Spinal cord (tissue), 10 donors: ENCODE measurements around the gene NRXN2. TPM values are rescaled to one million over a fixed set of nuclear protein-coding genes. Genes with fewer than 3 reads are reported as not detected.
"Not testable (repeated sequence)": the region's sequence is repeated elsewhere in the genome, so short reads cannot be mapped to it uniquely, and the experiment has no call there.

Experiments used
- DNase-seq, 6 donors: peaks; one replicate each; pipeline versions ENCODE4 v3.0.0 to v3.0.0-alpha.2; 2013 to 2015; ENCODE audit warnings: low spot score in 6 of 6, low read depth in 4 of 6
- H3K27ac ChIP-seq: one replicate; pipeline ENCODE4 v1.5.1; 2013; ENCODE audit warnings: low read depth, low read length, control low read depth
- H3K27me3 ChIP-seq: one replicate; pipeline ENCODE4 v1.6.1; 2013; ENCODE audit warnings: low read length; ENCODE audit not compliant: control insufficient read depth, insufficient read depth
- H3K36me3 ChIP-seq: one replicate; pipeline ENCODE4 v1.6.1; 2013; ENCODE audit warnings: low read length; ENCODE audit not compliant: control insufficient read depth, insufficient read depth
- H3K4me1 ChIP-seq: one replicate; pipeline ENCODE4 v1.6.1; 2013; ENCODE audit warnings: low read length; ENCODE audit not compliant: control insufficient read depth, insufficient read depth
- H3K4me3 ChIP-seq: one replicate; pipeline ENCODE4 v1.5.1; 2013; ENCODE audit warnings: low read depth, low read length, control low read depth
- H3K9me3 ChIP-seq: one replicate; pipeline ENCODE4 v1.6.1; 2013; ENCODE audit warnings: low read length; ENCODE audit not compliant: control insufficient read depth, insufficient read depth
- WGBS: methylation state at CpG from one replicate; pipeline ENCODE4 v1.1.5; 2013; ENCODE audit warnings: missing lambda C conversion rate; ENCODE audit not compliant: insufficient coverage; 5-methylcytosine and 5-hydroxymethylcytosine counted together
- polyA plus RNA-seq, 2 donors: library from polyadenylated mRNA; unstranded; fragments of 120-200 nt; gene quantifications; one replicate each; pipeline ENCODE4 v1.2.1, GENCODE V29; 2013; ENCODE audit not compliant: insufficient read length in 2 of 2
- total RNA-seq, 2 donors: library from RNA; depleted of rRNA in 1 of 2; stranded (reverse); fragments of 120-200 nt in 1 of 2; fragments of >200 nt in 1 of 2; gene quantifications; one replicate each; pipeline versions ENCODE4 v1.2.3 to v1.2.4, GENCODE V29; 2013 to 2014
- donor health status: healthy.

The NRXN2 gene
- total and polyA plus RNA-seq, 4 donors = 68.0 to 424 (median 280) TPM

DNA sequence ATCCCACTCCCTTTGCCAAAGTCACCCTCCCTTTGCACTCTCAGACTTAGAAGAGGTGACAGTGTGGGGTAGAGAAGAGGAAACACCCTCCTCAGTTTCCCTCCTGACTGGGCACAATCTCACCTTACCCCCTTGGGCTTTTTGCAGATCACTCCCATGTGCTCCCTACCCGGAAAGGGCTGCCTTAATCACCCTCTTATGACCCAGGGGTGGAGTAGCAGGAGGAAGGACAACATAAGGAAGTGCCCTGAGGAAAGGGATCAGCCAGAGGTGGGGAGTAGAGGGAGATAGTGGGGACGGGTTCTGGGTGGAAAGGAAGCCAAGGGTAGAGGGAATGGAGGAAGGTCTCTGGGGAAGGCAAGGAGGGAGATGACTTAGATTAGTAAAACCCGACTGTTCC is 52.0 kb downstream of the NRXN2 start:
- H3K27ac ChIP-seq = no peak overlapping the region
- no peak overlapping the region for H3K4me3 ChIP-seq
- peaks cover 60% of the 10 kb centered on the region for H3K36me3 ChIP-seq
- no peaks in the 10 kb centered on the region for H3K9me3 ChIP-seq
- no peaks in the 10 kb centered on the region for H3K27me3 ChIP-seq
- peaks cover 11% of the 10 kb centered on the region for H3K4me1 ChIP-seq
- WGBS = 46% methylated on average over 1 of the region's 3 CpGs
- no peak for DNase-seq

DNA sequence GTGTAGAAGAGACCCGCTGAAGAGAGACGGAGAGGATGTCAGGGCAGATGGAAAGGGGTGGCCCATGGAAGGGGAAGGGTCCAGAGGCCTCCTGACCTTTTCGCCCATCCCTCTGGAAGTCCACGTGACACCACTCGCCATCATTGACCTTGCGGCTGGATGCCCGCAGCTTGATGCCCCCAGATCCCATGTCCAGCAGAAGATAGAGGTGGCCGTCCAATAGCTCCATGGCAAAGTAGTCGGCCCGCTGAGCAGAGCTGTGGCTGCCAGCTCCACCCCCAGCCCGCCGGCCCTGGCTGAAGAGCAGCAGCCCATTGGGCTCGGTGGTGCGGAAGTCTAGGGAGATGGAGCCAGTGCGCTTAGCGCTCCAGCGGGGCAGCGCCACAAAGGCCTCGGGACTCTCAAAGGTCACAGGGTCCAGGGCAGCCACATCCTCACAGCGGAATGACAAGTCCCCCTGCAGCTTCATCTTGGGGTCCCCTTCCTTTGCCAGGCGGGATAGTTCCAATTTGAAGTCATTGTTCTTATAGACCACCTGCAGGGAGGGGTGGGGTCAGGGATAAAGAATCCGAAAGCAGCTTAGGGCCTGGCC is 55.7 kb downstream of the NRXN2 start:
- no peak overlapping the region for H3K27ac ChIP-seq
- 87% methylated on average over 19 of the region's 22 CpGs for WGBS
- H3K4me1 ChIP-seq = no peaks in the 10 kb centered on the region
- no peak for DNase-seq
- H3K9me3 ChIP-seq = no peaks in the 10 kb centered on the region
- no peaks in the 10 kb centered on the region for H3K27me3 ChIP-seq
- H3K36me3 ChIP-seq = peaks cover 60% of the 10 kb centered on the region
- no peak overlapping the region for H3K4me3 ChIP-seq

DNA sequence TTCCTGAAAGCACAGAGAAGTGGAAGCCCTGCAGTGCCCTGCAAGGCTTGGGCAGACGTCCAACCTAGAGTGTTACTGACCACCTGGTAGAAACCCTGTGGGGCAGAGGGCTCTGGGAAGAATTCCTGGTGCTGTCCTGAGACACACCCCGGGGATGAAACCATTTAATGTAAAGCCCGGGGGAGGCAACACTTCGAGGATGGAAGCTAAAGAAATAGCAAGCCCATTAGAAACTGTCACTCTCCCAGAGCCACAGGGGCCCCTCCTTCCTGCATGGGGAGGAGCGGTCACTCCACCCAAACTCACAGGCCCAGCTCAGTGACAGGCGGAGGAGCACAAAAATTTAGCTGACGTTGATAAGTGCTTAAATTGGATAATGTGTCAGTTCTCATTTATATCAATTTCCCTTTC is 57.6 kb downstream of the NRXN2 start:
- peaks cover 65% of the 10 kb centered on the region for H3K36me3 ChIP-seq
- peaks cover 13% of the 10 kb centered on the region for H3K4me1 ChIP-seq
- no peak overlapping the region for H3K4me3 ChIP-seq
- no peak for DNase-seq
- WGBS = 27% methylated on average over 1 of the region's 7 CpGs
- H3K27ac ChIP-seq = no peak overlapping the region
- H3K9me3 ChIP-seq = no peaks in the 10 kb centered on the region
- no peaks in the 10 kb centered on the region for H3K27me3 ChIP-seq

DNA sequence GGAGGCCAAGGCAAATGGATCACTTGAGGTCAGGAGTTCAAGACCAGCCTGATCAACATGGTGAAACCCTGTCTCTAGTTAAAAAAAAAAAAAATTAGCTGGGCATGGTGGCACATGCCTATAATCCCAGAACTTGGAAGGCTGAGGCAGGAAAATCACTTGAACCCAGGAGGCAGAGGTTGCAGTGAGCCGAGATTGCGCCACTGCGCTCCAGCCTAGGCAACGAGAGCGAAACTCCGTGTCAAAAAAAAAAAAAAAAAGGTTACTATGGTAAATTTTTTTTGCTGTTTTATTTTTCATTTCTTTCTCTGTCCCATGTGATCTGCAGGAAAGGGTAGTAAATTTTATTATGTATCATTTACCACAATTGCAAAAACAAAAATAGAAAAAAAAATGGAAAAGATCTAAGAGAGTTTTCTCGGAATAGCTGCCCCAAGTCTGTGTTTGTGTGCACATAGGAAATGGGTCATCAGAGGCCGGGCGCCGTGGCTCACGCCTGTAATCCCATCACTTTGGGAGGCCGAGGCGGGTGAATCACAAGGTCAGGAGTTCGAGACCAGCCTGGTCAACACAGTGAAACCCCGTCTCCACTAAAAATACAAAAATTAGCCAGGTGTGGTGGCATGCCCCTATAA is 58.6 kb downstream of the NRXN2 start:
- H3K27me3 ChIP-seq, H3K9me3 ChIP-seq, DNase-seq, H3K27ac ChIP-seq, H3K4me3 ChIP-seq: not testable (repeated sequence)
- peaks cover 69% of the 10 kb centered on the region for H3K36me3 ChIP-seq
- peaks cover 19% of the 10 kb centered on the region for H3K4me1 ChIP-seq
- WGBS = 94% methylated on average over 10 of the region's 15 CpGs

DNA sequence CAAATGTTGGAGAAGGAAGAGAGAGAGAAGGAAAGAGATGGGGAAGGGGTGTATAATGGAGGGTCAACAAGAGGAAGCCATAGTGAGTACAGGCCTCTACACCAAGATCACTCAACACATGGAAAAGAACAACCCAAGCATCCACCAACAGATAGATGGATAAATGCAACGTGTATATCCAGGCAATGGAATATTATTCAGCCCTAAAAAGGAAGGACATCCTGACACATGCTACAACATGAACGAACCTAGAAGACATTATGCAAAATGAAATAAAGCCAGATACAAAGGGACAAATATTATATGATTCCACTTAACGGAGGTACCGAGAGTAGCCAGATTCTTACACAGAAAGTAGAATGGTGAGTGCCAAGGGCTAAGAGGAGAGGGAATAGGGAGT is 59.3 kb downstream of the NRXN2 start:
- no peak for DNase-seq
- H3K36me3 ChIP-seq = peaks cover 69% of the 10 kb centered on the region
- no peak overlapping the region for H3K27ac ChIP-seq
- H3K27me3 ChIP-seq = no peaks in the 10 kb centered on the region
- WGBS = 100% methylated on average over 2 of the region's 4 CpGs
- H3K4me3 ChIP-seq = no peak overlapping the region
- no peaks in the 10 kb centered on the region for H3K9me3 ChIP-seq
- peaks cover 19% of the 10 kb centered on the region for H3K4me1 ChIP-seq

DNA sequence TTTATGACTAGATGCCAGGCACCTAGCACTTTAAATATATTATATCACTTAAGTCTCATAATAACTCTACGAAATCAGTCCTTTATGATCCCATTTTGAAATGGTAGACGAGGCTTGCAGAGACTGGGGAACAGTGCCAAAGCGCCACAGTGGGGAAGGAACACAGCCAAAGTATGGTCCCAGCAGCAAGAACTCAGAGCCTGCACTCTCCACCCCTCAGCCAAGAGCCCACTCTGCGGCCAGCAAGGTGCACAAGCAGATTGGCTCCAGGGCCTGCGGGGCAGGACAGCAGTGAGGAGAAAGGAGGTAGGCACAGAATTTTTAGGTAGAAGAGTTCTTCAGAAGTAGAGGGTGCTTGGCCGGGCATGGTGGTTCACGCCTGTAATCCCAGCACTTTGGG is 61.4 kb downstream of the NRXN2 start:
- no peaks in the 10 kb centered on the region for H3K9me3 ChIP-seq
- DNase-seq = peak in 1 of 6 donors; percentile 51
- no peak overlapping the region for H3K4me3 ChIP-seq
- peaks cover 19% of the 10 kb centered on the region for H3K4me1 ChIP-seq
- WGBS = 74% methylated on average over 3 of the region's 7 CpGs
- H3K36me3 ChIP-seq = peaks cover 62% of the 10 kb centered on the region
- H3K27ac ChIP-seq = peak overlapping the region; percentile 7
- H3K27me3 ChIP-seq = no peaks in the 10 kb centered on the region

DNA sequence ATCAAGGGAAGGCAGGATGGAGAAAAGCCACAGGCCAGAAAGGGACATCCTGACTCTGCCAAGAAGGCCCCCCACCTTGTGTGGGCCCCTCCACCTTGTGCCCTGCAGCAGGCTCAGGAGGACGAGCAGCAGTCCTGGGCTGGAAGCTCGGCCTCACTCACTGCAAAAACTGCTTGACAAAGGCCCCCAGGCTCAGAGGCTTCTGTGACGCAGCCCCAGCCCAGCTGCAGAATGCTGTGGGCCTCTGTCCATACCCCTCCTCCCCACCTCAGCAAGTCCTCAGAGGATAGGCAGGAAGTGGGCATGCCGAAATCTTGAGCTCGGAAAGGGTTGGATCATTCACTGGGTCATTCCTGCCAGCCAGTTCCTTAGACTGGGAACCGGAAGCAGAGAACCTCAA is 61.9 kb downstream of the NRXN2 start:
- Histone ChIP-seq H3K36me3 (peaks cover 60% of the 10 kb centered on the region), H3K27me3 (no peaks in the 10 kb centered on the region), H3K4me1 (peaks cover 19% of the 10 kb centered on the region), H3K9me3 (no peaks in the 10 kb centered on the region), H3K27ac (peak overlapping the region; percentile 25), H3K4me3 (no peak overlapping the region)
- WGBS = 49% methylated on average over 5 of the region's 6 CpGs
- no peak for DNase-seq

DNA sequence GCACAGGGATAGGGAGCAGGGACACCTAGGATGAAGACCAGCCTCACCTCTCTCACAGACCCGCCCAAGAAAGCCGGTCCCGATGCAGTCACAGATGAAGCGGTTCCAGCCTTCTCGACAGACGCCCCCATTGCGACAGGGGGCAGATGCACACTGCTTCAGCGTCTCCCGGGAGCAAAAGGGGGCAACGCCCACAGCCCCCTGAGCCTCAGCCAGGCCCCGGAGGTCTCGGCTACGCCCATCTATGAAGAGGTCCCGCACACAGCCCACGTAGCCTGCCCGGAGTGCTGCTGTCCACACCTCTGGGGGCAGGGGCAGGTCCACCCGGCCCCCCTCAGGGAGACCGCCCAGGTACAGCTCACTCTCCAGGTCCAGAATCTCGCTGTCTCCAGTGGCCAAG is 62.3 kb downstream of the NRXN2 start:
- DNase-seq = no peak
- no peak overlapping the region for H3K4me3 ChIP-seq
- 88% methylated on average over 18 of the region's 19 CpGs for WGBS
- peak overlapping the region; percentile 25 for H3K27ac ChIP-seq
- H3K27me3 ChIP-seq = no peaks in the 10 kb centered on the region
- peaks cover 63% of the 10 kb centered on the region for H3K36me3 ChIP-seq
- no peaks in the 10 kb centered on the region for H3K9me3 ChIP-seq
- peaks cover 19% of the 10 kb centered on the region for H3K4me1 ChIP-seq

DNA sequence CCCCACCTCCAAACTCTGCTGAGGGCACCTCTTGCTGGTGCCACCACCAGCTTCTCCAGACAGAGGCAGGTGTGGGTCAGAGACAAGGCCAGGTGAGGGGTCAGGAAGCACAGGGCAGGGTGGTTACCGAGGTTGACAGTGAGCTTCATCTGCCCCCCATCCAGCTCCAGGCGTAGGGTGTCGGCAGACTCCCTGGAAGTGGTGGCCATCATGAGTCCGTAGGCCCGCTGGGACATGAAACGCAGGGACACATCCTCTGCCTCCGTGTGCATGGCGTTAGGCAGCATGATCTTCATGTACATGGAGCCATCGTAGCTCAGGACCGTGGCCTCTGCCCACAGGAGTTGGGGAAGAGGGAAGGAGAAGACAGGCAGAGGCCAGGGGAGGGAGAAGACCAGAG is 62.8 kb downstream of the NRXN2 start:
- Histone ChIP-seq H3K9me3 (no peaks in the 10 kb centered on the region), H3K27me3 (no peaks in the 10 kb centered on the region), H3K27ac (no peak overlapping the region), H3K36me3 (peaks cover 63% of the 10 kb centered on the region), H3K4me1 (peaks cover 19% of the 10 kb centered on the region), H3K4me3 (no peak overlapping the region)
- no peak for DNase-seq
- WGBS = 98% methylated on average over 10 of the region's 10 CpGs

DNA sequence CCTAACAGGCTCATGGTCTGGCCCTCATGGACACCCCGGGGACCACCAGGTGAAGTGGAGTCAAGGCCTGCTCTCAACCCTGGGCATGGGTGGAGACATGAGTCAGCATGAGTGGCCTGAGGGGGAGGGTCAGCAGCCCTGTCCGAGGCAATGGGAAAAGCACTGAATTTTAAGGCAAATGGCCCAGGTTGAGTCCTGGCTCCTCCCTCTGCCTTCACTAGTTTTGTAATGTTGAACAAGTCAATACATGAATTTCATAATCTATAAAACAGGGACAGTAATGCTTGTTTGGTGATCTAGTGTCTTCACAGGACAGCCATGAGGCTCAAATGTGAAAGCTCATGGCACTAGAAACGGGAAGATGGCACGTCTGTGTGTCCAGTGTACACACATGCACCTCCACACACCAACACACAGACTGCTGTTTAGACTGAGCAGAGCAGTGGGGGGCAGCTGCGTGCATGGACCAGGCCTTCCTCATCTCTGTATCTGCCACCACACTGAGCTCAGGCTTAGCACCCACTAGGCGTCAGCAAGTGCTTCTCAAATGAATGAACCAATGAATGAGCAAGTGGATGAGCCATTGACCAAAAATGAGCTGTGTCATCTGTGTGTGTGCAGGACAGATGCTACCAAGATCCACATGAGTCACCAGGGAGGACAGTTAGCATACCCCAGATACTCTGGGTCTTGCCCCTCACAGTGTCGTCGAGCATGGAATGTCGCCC is 63.4 kb downstream of the NRXN2 start:
- Histone ChIP-seq H3K27ac (no peak overlapping the region), H3K27me3 (no peaks in the 10 kb centered on the region), H3K4me3 (no peak overlapping the region), H3K9me3 (no peaks in the 10 kb centered on the region), H3K4me1 (peaks cover 19% of the 10 kb centered on the region), H3K36me3 (peaks cover 68% of the 10 kb centered on the region)
- DNase-seq = no peak
- WGBS = 89% methylated on average over 8 of the region's 9 CpGs
